Inferior parietal cortex (tissue), 1 donor: ENCODE measurements around the gene AKIRIN2.

Experiments
- DNase-seq: peaks from one replicate; pipeline ENCODE4 v3.0.0-alpha.2; 2016; ENCODE audit errors: extremely low spot score

AKIRIN2 gene

DNA sequence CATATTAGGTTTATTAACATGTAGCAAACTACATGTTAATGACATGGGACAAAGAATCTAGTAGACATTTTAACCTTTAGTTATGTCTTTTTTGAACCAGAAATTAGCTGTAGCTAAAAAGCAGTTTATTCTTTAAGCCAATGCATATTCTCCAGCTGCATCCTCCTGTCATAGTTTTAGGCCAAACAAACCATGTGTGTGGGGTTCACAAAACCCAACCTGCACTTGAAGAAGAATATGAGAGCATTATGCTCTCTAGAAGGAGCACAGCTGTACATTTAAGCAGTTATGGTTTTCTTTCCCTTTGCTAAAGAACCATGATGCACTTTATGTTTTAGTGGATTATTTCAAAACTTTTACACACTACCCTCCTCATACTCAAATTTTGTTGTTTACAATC, 46.2 kb downstream of the AKIRIN2 start:
- no peak for DNase-seq

DNA sequence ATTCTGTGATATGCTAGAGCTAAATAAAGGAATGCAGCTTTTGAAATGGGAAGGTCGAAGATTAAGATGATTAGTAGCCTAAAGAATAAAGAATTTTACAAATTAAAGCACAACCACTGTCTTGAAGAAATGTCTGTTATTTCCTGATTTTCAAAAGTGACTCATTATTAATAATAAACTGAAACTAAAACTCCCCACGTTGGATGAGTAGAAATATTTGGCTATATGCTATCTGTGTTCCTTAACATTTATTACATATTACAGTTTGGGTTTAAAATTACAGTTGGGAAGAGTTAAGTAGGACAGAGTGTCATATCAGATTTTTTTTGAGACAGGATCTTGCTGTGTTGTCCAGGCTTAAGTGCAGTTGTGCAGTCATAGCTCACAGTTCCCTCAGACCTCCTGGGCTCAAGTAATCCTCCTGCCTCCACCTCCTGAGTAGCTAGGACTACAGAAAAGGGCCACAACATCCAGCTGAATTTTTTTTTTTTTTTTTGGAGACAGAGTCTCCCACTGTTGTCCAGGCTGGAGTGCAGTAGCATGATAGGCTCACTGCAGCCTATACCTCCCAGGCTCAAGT, 47.1 kb downstream of the AKIRIN2 start:
- DNase-seq = no peak

DNA sequence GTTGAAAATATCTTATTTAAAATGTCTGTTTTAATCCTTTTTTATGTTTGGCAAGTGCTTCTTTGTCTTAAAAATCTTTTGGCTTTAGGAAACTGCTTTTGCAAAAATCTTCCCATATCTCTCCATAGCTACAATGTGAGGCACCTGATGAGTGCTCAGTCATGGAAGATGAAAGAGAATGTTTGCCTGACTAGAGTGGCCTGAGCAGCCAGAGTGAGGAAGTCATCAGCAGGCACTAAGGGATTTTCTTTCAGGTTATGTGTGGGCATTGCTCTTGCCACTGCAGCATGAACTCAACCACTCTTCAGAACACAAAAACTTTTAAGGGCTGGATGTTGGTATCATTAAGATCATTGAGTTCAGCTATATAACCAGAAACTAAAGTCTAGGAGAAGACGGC, 47.9 kb downstream of the AKIRIN2 start:
- no peak for DNase-seq

DNA sequence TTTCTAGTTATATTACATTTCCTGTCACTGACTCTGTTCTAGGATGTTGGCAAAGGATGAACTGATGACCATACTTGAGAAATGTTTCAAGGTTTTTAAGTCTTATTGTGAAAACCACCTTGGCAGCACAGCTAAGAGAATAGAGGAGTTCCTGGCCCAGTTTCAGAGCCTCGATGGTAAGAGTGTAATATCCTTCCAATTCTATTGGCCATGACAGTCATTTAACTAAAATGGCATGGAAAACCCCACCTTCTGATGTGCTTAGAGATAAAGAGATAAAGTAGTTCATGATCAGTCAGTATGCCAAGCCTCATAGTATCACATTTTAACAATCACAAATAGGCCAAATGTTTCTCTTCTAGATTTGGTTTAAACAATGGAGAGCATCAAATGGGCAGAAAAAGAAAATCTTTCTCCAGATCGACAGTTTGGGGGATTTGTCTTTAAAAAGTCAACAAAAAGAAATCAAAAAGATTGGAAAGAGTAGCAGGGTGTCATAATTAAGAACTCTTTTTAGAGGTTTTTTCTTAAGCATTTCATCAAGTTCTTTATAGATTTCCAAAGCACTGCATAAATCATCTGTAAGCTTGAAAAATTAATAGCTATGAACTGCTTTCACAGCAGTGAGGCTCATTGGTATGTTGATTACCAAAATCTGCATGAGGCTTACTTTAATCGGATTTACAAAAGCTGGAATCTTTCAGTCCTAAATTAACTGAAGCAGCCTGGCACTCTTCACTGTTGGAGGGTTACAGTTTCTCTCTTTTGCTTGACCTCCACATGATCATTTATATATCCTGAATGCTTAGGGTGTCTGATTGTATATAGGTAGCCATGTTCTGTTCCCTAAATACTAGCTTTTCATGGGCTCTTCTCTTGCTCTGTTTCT, 48.7 kb downstream of the AKIRIN2 start:
- no peak for DNase-seq

DNA sequence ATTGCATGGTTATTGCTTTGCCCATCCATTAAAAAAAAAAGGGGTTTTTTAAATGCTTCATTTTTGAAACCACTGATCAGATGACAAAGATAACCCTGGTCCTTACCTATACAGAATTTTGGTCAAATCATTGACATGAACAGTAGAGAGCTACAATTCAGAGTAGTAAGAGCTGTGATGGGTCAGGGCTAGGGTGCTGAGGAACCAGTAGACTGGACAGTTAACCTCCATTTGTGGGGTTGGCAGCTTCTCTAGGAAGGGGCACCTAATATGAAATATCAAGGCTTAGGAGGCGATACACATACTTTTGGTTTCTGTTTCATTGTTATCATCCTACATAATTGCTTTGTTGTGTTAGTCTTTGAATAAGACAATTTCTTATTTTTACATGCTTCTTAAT, 57.0 kb downstream of the AKIRIN2 start:
- no peak for DNase-seq

DNA sequence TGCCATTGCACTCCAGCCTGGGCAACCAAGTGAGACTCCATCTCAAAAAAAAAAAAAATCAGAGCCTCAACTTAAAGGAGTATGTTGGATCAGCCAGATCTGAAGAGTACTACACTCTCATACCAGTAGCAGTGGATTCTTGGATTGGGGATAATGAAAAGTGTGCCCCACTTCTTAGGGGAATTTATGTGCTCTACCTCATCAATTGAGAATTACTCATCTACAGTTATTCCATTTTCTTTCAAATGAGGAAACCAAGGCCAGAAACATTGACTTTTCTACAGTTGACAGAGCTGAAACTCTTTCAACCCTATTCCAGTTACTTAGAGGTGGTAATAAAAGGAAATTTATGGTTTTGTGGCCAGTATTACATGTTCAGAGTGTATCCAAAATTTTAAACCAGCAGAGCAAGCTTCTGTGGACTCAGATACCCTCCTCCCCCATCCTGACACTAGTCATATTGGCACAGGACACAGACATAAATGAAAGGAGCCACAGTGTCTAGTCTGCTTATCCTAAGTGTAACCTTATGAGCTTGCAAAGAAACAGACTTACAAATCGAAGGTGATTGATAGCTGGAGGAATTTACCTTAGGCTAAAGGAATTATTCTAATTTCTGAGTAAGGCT, 60.9 kb downstream of the AKIRIN2 start:
- no peak for DNase-seq

DNA sequence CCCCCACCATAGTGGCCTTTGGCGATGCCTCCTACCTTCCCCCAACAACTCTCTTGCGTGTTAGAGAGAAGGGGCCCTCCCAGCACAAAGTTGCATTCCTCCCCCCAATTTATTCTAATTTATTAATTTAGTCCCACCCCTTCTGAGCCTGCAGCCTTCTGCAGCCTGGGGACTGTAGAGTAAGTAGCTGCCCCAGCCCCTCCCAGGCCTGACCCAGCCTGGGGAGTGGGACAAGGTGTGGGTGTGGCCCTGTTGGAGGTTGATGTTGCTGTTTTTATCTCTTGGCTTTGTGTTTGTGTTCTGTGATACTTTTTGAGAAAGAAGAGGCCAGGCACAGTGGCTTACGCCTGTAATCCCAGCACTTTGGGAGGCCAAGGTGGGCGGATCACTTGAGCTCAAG, 62.7 kb downstream of the AKIRIN2 start:
- DNase-seq = no peak

DNA sequence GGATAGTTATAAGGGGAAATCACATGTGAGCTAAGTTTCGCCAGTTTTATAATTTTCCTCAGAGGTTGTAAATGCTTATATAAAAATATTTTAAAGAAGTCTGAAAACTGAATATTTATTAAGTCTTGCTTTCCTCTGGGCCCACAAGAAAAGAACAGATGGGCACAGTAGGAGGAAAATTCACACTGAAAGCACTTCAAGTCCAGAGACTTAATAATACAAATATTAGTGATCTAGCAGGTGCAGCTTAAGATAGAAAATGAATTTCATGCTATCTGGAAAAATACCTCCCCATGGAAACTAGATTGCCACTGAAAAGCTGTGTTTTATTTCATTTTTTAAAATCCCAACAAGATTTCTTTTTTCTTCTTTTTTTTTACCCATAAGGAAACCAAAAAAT, 64.9 kb downstream of the AKIRIN2 start:
- DNase-seq = no peak

DNA sequence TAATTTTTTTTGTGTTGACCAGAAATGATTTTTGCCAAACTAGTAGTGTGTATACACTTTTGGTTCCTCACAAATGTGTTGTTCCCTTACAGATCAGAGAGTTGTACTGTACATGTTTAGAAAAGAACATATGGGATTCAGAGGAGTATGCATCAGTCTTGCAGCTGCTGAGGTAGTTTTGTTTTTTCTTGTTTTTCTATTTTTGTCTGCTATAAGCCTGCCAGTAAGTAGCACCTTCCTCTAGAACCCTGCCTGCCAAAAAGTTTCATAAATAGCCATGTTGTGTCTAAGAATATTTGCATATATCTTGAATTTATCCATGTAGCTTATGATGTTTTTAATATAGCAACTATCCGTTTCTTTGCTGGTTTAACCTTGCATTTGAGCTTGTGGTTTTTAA, 65.7 kb downstream of the AKIRIN2 start:
- DNase-seq = peak; percentile 31

DNA sequence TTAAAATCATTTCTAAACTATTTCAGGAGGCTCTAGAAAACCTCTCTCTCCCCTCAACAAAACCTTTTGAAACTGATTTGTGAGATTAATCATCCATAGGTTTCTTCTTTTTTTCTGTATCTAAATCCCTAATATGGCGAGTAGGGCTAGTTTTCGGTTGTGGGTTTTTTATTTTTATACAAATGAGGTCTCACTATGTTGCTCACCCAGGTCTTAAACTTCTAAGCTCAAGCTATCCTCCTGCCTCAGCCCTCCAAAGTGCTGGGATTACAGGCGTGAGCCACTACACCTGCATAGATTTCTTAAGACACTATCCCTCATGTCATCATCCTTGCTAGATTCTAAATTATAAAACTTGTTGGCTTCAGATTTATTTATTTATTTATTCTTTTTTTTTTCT, 68.2 kb downstream of the AKIRIN2 start:
- no peak for DNase-seq

DNA sequence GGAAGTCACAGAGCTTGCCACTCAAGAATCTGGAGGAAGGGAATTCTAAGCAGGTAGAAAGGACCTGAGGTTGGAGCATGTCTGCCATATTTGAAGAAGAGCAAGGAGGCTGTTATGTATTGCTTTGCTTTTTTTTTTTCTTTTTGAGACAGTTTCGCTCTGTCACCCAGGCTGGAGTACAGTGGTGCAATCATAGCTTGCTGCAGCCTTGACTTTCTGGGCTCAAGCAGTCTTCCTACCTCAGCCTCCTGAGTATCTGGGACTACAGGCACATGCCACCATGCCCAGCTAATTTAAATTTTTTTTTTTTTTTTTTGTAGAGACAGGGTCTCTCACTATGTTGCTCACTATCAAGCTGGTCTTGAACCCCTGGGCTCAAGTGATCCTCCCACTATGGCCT, 71.3 kb downstream of the AKIRIN2 start:
- no peak for DNase-seq

DNA sequence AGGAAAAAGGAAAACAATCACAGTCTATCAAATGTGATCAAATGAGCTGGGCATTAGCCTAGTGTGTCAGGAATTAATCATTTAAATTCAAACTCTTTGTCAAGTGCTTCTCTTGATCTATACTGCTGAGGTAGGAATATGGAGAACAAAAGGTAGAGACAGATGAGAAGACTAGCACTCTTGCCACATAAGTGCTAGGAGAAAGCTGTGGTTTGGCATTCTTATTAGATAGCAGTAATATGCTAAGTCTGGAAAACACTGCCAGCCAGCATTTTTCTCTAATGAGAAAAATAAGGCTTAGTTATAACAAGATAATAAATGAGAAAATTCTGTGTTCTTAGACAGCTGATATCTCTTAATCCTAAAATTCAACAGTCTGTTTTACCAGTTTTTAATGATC, 73.2 kb downstream of the AKIRIN2 start:
- no peak for DNase-seq

DNA sequence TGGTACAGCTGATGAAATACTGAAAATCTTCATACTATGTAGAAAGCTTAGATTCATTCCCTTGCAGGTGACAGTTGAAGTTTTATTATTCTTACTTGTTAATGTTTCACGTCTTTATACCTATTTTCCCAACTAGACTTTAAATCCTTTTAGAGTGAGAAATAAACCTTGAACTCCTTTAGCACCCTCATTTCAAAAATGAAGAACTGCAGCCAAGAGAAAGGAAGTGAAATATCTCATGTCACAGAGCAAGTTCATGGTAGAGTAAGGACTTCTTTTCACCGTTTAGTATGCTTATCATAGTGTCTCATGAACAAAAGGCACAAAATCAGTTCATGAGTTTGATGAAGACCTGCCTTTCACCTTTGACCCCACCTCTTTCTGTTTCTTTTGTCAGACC, 73.6 kb downstream of the AKIRIN2 start:
- no peak for DNase-seq
